K562 (cell line): Measurements from ENCODE around the gene ZNF48. TPM values are rescaled to one million over a fixed set of nuclear protein-coding genes. Genes with fewer than 3 reads are reported as not detected.
A peak's percentile ranks its signal among the peaks of the same experiment; 100 is the strongest.

Experiments
- ATAC-seq: fragments of 200-7000 bp; cut with Tn5 transposase; 3 replicates; pipeline ENCODE4 v1.9.1; 2020; ENCODE audit warnings: moderate library complexity
- BruUV-seq: library from RNA; stranded (reverse); fragments of 400-500 nt; replicated peaks from 2 replicates; lab custom pipeline; 2021; lab: Mats Ljungman, UMichigan
- CTCF ChIA-PET: fragments of 300-600 bp; formaldehyde crosslinking; extraction: SDS; loops from one replicate; lab custom pipeline; 2021; ENCODE audit warnings: low intra/inter-chr PET ratio; lab: Yijun Ruan, JAX
- POLR2A ChIA-PET: fragments of 300-600, 350-650 bp; sonication (Branson Sonifier 250); formaldehyde crosslinking; extraction: SDS; loops from one replicate; lab custom pipeline; 2021; ENCODE audit warnings: antibody characterized with exemption, inconsistent platforms; lab: Yijun Ruan, JAX
- DNase-seq, 4 experiments: peaks; one replicate each; pipeline versions ENCODE4 v3.0.0 to v3.0.0-alpha.2; 2011 to 2018; ENCODE audit warnings: low spot score in 3 of 4, mixed read lengths in 3 of 4; ENCODE audit errors: extremely low read depth in 1 of 4
- FAIRE-seq: peaks from 2 replicates; lab custom pipeline; 2011; peaks lifted over from hg19 to GRCh38; lab: Jason Lieb, UNC
- H2AFZ ChIP-seq: 2 replicates; pipeline ENCODE4 v1.6.0; 2011; ENCODE audit warnings: low read depth, low read length, control low read depth, inconsistent platforms
- H3K27ac ChIP-seq: fragments of 200-600 bp; 3 replicates; pipeline ENCODE4 v1.8.0; 2011; ENCODE audit warnings: low read depth, mild to moderate bottlenecking, control low read depth, inconsistent platforms, low read length, moderate library complexity, mixed read lengths; ENCODE audit errors: extremely low read depth
- H3K27me3 ChIP-seq, 2 experiments: fragments of 300-600 bp in 1 of 2; 2 replicates in 1 of 2; 3 replicates in 1 of 2; pipeline versions ENCODE4 v1.6.0 to v1.8.0; 2011; ENCODE audit warnings: inconsistent platforms in 2 of 2, low read length in 2 of 2, mild to moderate bottlenecking in 1 of 2, mixed read lengths in 1 of 2, moderate library complexity in 1 of 2; ENCODE audit not compliant: control insufficient read depth in 2 of 2, insufficient read depth in 2 of 2
- H3K36me3 ChIP-seq: fragments of 300-600 bp; 3 replicates; pipeline ENCODE4 v1.8.0; 2011; ENCODE audit warnings: mild to moderate bottlenecking, low read length, inconsistent platforms; ENCODE audit not compliant: control insufficient read depth, insufficient read depth
- H3K4me1 ChIP-seq, 2 experiments: fragments of 200-600 bp in 1 of 2; replicated peaks in 1 of 2; 2 replicates in 1 of 2; 3 replicates in 1 of 2; pipeline versions ENCODE4 v1.5.1 to v1.8.0; 2011; ENCODE audit warnings: inconsistent platforms in 2 of 2, low read length in 2 of 2, mild to moderate bottlenecking in 1 of 2, mixed read lengths in 1 of 2, moderate library complexity in 1 of 2; ENCODE audit not compliant: control insufficient read depth in 2 of 2, insufficient read depth in 2 of 2
- H3K4me2 ChIP-seq: 2 replicates; pipeline ENCODE4 v1.6.1; 2011; ENCODE audit warnings: low read length, control low read depth, inconsistent platforms, mixed read lengths; ENCODE audit not compliant: insufficient read depth
- H3K4me3 ChIP-seq: fragments of 200-600 bp; sonication (generic), shearing (Covaris generic); 2 replicates; pipeline ENCODE4 v1.5.1; 2016; ENCODE audit warnings: control low read depth, inconsistent platforms
- H3K79me2 ChIP-seq: fragments of 200-600 bp; 3 replicates; pipeline ENCODE4 v1.8.0; 2011; ENCODE audit warnings: low read length, inconsistent platforms; ENCODE audit not compliant: control insufficient read depth, insufficient read depth
- H3K9ac ChIP-seq, 2 experiments: 2 replicates each; pipeline versions ENCODE4 v1.6.0 to v1.6.1; 2011; ENCODE audit warnings: low read depth in 2 of 2, low read length in 2 of 2, control low read depth in 1 of 2, inconsistent platforms in 1 of 2, mild to moderate bottlenecking in 1 of 2, mixed read lengths in 1 of 2; ENCODE audit not compliant: insufficient read depth in 1 of 2
- H3K9me1 ChIP-seq: one replicate; pipeline ENCODE4 v1.6.0; 2011; ENCODE audit warnings: inconsistent platforms, mild to moderate bottlenecking, low read length, moderate library complexity; ENCODE audit not compliant: control insufficient read depth, insufficient read depth
- H3K9me3 ChIP-seq: replicated peaks from 2 replicates; pipeline ENCODE4 v1.5.1; 2011; ENCODE audit warnings: low read depth, low read length, inconsistent platforms; ENCODE audit not compliant: control insufficient read depth, insufficient read depth
- H4K20me1 ChIP-seq: replicated peaks from 2 replicates; pipeline ENCODE4 v1.6.1; 2011; ENCODE audit warnings: low read length, inconsistent platforms, mixed read lengths; ENCODE audit not compliant: control insufficient read depth, insufficient read depth
- E2F6 ChIP-seq, 2 experiments: IDR thresholded peaks; 2 replicates each; pipeline ENCODE4 v1.6.1; 2011; ENCODE audit warnings: borderline replicate concordance in 1 of 2, control low read depth in 1 of 2, low read depth in 1 of 2, low read length in 1 of 2, mild to moderate bottlenecking in 1 of 2, mixed read lengths in 1 of 2, moderate library complexity in 1 of 2; ENCODE audit not compliant: insufficient read depth in 1 of 2, insufficient read length in 1 of 2, poor library complexity in 1 of 2, severe bottlenecking in 1 of 2; ENCODE audit errors: extremely low read depth in 1 of 2
- ETV1 ChIP-seq: fragments of 450-650 bp; conservative IDR thresholded peaks from 2 replicates; pipeline ENCODE4 v1.6.1; 2016; ENCODE audit warnings: missing genetic modification characterization, control low read depth, low read depth, missing compliant biosample characterization
- LCOR ChIP-seq: sonication (generic); formaldehyde crosslinking; IDR thresholded peaks from 2 replicates; pipeline ENCODE4 v1.8.0; 2022; ENCODE audit warnings: mild to moderate bottlenecking, missing genetic modification reagents
- PPARD ChIP-seq: fragments of 250-450 bp; sonication (Bioruptor Pico); IDR thresholded peaks from 2 replicates; pipeline ENCODE4 v1.8.0; 2022; ENCODE audit warnings: inconsistent platforms, mild to moderate bottlenecking, moderate library complexity
- TBP ChIP-seq: optimal IDR thresholded peaks from 2 replicates; pipeline ENCODE3; 2011; ENCODE audit warnings: low read depth, low read length, improper control_type of control experiment
- TEAD4 ChIP-seq, 2 experiments: sonication (generic) in 1 of 2; formaldehyde crosslinking in 1 of 2; IDR thresholded peaks; 2 replicates each; pipeline versions ENCODE4 v1.6.1 to v1.8.0; 2012 to 2022; ENCODE audit warnings: borderline replicate concordance in 1 of 2, inconsistent platforms in 1 of 2, low read length in 1 of 2, mild to moderate bottlenecking in 1 of 2, missing genetic modification reagents in 1 of 2
- WGBS: fragments of 100-300 bp; shearing (Covaris generic); methylation state at CpG from one replicate; pipeline ENCODE4 v1.1.6; 2016; ENCODE audit warnings: low coverage, mixed read lengths; ENCODE audit not compliant: insufficient coverage; ENCODE audit errors: missing lambda C conversion rate; 5-methylcytosine and 5-hydroxymethylcytosine counted together
- in situ Hi-C: fragments of 300-500 bp; cut with MboI; formaldehyde crosslinking; loops from 4 replicates; pipeline ENCODE4 v1.15.0; 2018; ENCODE audit warnings: inconsistent platforms, mixed read lengths
- intact Hi-C: fragments of 100-400 bp; cut with micrococcal nuclease; formaldehyde crosslinking; loops from 2 replicates; pipeline ENCODE4 v1.14.2; 2022
- polyA plus RNA-seq, 8 experiments: library from polyadenylated mRNA; depleted of rRNA in 4 of 8; stranded (reverse) in 5 of 8; unstranded in 3 of 8; fragments of >200 nt; fragmentation: Nextera tagmentation in 2 of 8; fragmentation: Illumina TruSeq in 1 of 8; extraction: Ambion mirVana in 2 of 8; extraction: Trizol in 1 of 8; gene quantifications; 2 replicates each; pipeline versions ENCODE4 v1.2.1 to v1.2.3, GENCODE V29; 2011 to 2014; ENCODE audit warnings: inconsistent platforms in 1 of 8, missing spikeins in 1 of 8
- total RNA-seq, 7 experiments: library from RNA; depleted of rRNA in 6 of 7; stranded (reverse); fragments of >200 nt in 6 of 7; fragmentation: Illumina TruSeq in 2 of 7; extraction: Trizol in 2 of 7; gene quantifications; 2 replicates each; pipeline versions ENCODE4 v1.2.1 to v1.2.3, GENCODE V29; 2011 to 2021; ENCODE audit warnings: low replicate concordance in 1 of 7
- TF ChIP-seq, protein P1 (sequence below), 3 experiments: IDR thresholded peaks in 2 of 3; conservative IDR thresholded peaks in 1 of 3; 2 replicates each; pipeline ENCODE4 v1.5.1; 2011 to 2012; ENCODE audit warnings: low read length in 3 of 3, mild to moderate bottlenecking in 3 of 3, control low read depth in 2 of 3, improper control_type of control experiment in 1 of 3, inconsistent platforms in 1 of 3, low read depth in 1 of 3, mixed read lengths in 1 of 3, moderate library complexity in 1 of 3; ENCODE audit not compliant: insufficient read depth in 2 of 3
- TF ChIP-seq, protein P2 (sequence below): fragments of 250-450 bp; sonication (Bioruptor Pico); IDR thresholded peaks from 2 replicates; pipeline ENCODE4 v1.4.0; 2020; ENCODE audit warnings: mild to moderate bottlenecking

ZNF48 gene
- total and polyA plus RNA-seq, 9 of the 15 experiments (the other 6 are each of a cell fraction or from before 2014, with no cell fraction given): 0.38 to 11.6 (median 4.7) TPM

DNA sequence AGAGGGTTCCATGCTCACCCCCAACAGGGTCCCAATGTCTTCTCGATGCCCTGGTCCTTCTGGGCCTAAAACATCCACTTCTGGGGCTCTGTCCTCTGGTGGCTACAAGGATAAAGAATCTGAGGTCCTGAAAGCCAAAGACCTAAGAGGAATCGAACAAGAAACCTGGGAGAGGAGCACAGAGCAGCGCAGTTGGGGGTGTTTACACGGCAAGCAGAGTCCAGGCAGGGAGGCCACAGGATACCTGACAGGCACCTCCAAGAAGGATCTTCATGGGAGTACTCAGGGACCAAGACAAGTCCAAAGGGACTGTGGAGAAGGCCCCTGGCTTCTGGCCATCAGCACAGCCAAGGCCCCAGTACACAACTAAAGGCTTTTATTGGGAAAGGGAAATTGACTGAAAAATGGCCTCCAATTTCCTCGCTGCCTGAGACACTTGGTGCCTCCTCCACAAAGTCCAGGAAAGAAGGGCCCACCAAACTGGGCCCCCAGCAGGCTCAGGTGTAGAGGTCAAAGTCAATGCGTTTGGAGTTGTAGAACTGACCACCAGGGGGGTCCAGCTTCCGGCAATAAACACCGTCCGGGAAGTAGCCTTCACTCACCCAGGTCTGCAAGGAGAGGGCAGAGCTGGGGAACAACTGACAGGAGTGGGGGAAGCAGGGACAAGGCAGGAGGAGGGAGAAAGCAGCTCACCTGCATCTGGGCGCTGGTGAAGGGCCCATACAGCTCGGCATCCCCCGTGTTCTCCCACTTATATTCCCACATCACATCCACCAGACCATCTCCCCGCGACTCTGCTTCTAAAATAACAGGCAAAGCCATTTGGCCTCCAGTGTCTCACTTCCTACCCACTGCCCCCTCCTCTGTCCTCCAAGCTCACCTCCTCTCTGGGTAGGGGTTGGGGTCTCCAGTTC is 42.5 kb upstream of the ZNF48 start:
- H3K36me3 ChIP-seq: peaks cover 52% of the 10 kb centered on the region; the same call in 2 of the 3 replicates
- H3K9me3 ChIP-seq: no peaks in the 10 kb centered on the region
- H3K4me2 ChIP-seq: no peak overlapping the region
- H4K20me1 ChIP-seq: no peaks in the 10 kb centered on the region
- peaks cover 30% of the 10 kb centered on the region for H3K79me2 ChIP-seq
- WGBS: 86% methylated on average over 13 of the region's 14 CpGs
- H3K27ac ChIP-seq: no peak overlapping the region
- intact Hi-C loops (no loop called here), in situ Hi-C loops (loop anchor here (25.0 kb wide), 1 partner anchor 890 kb away; the partner anchor contains the start of genes BOLA2, SLX1B and SULT1A4)
- FAIRE-seq (no peak), ATAC-seq (no peak), DNase-seq (peak in 2 of 4 experiments; percentile 35 to 37)
- H3K4me1 ChIP-seq: peaks cover 13 to 34% of the 10 kb centered on the region in 2 experiments; a peak in 4 of 5 replicates
- peak overlapping the region in 1 of 2 experiments; percentile 96; a peak in 1 of 4 replicates for H3K9ac ChIP-seq
- H2AFZ ChIP-seq: no peak overlapping the region
- BruUV-seq: no TSS peak
- no peak overlapping the region for H3K4me3 ChIP-seq
- H3K27me3 ChIP-seq: no peaks in the 10 kb centered on the region
- POLR2A ChIA-PET: interaction anchor here (0.6 to 3.1 kb wide), 6 partner anchors 8 to 32 kb away, joined by 3 to 15 read pairs (median 4); partner anchors contain the start of gene TBC1D10B
- H3K9me1 ChIP-seq: no peaks in the 10 kb centered on the region
- TF ChIP-seq, protein P1, sequence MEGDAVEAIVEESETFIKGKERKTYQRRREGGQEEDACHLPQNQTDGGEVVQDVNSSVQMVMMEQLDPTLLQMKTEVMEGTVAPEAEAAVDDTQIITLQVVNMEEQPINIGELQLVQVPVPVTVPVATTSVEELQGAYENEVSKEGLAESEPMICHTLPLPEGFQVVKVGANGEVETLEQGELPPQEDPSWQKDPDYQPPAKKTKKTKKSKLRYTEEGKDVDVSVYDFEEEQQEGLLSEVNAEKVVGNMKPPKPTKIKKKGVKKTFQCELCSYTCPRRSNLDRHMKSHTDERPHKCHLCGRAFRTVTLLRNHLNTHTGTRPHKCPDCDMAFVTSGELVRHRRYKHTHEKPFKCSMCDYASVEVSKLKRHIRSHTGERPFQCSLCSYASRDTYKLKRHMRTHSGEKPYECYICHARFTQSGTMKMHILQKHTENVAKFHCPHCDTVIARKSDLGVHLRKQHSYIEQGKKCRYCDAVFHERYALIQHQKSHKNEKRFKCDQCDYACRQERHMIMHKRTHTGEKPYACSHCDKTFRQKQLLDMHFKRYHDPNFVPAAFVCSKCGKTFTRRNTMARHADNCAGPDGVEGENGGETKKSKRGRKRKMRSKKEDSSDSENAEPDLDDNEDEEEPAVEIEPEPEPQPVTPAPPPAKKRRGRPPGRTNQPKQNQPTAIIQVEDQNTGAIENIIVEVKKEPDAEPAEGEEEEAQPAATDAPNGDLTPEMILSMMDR (IDR thresholded peaks at IDR 0.05 in 2 of 3, conservative IDR thresholded peaks at IDR 0.05 in 1 of 3; ENCODE audit: insufficient read depth in 2 of 3, low read depth in 1 of 3, low read length in 3 of 3): peak; percentile 36 to 46 (median 44); a peak in 3 of 6 replicates
- TF ChIP-seq E2F6 (IDR thresholded peaks at IDR 0.05; ENCODE audit: borderline replicate concordance in 1 of 2, extremely low read depth in 1 of 2, insufficient read depth in 1 of 2, insufficient read length in 1 of 2, low read depth in 1 of 2, low read length in 1 of 2, poor library complexity in 1 of 2, severe bottlenecking in 1 of 2): no peak
- no peak for TF ChIP-seq PPARD (CRISPR knock-in tag)
- TF ChIP-seq, protein P2, sequence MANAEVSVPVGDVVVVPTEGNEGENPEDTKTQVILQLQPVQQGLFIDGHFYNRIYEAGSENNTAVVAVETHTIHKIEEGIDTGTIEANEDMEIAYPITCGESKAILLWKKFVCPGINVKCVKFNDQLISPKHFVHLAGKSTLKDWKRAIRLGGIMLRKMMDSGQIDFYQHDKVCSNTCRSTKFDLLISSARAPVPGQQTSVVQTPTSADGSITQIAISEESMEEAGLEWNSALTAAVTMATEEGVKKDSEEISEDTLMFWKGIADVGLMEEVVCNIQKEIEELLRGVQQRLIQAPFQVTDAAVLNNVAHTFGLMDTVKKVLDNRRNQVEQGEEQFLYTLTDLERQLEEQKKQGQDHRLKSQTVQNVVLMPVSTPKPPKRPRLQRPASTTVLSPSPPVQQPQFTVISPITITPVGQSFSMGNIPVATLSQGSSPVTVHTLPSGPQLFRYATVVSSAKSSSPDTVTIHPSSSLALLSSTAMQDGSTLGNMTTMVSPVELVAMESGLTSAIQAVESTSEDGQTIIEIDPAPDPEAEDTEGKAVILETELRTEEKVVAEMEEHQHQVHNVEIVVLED: no peak
- no peak for TF ChIP-seq TBP
- peak; percentile 44; the same call in 1 of the 2 replicates for TF ChIP-seq ETV1 (tag)
- no peak for TF ChIP-seq LCOR
- no peak for TF ChIP-seq TEAD4 (IDR thresholded peaks at IDR 0.05; ENCODE audit: low read length)
- no peak for TF ChIP-seq TEAD4 (CRISPR knock-in tag; IDR thresholded peaks at IDR 0.05; ENCODE audit: borderline replicate concordance)
- CTCF ChIA-PET: no interaction called here
